ENCODE results near the gene TMC3.
"Not testable (repeated sequence)": the region's sequence is repeated elsewhere in the genome, so short reads cannot be mapped to it uniquely, and the experiment has no call there.

Gene TMC3

GRCh38 chr15:81346611-81347010 lies 27.4 kb downstream of the TMC3 start:
- no peak for DNase-seq (ENCODE audit: low read depth, low spot score)

- no peak for DNase-seq (ENCODE audit: low read depth, low spot score)
Measured at GRCh38 chr15:81343371-81343770, 30.6 kb downstream of the TMC3 start.

- no peak for DNase-seq (ENCODE audit: low read depth, low spot score)
Measured at GRCh38 chr15:81341351-81341750, 32.7 kb downstream of the TMC3 start.

GRCh38 chr15:81339851-81340250 lies 34.2 kb downstream of the TMC3 start:
- no peak for DNase-seq (ENCODE audit: low read depth, low spot score)

- no peak for DNase-seq (ENCODE audit: low read depth, low spot score)
Measured at GRCh38 chr15:81339321-81339720, 34.7 kb downstream of the TMC3 start.

GRCh38 chr15:81338170-81339007 lies 35.6 kb downstream of the TMC3 start:
- peak; percentile 31 for DNase-seq (ENCODE audit: low read depth, low spot score)

- no peak for DNase-seq (ENCODE audit: low read depth, low spot score)
Measured at GRCh38 chr15:81337713-81338157, 36.3 kb downstream of the TMC3 start.

- DNase-seq (ENCODE audit: low read depth, low spot score) = no peak
Measured at GRCh38 chr15:81337241-81337640, 36.8 kb downstream of the TMC3 start.

- DNase-seq (ENCODE audit: low read depth, low spot score) = no peak
Measured at GRCh38 chr15:81336568-81336967, 37.4 kb downstream of the TMC3 start.

GRCh38 chr15:81335631-81336030 lies 38.4 kb downstream of the TMC3 start:
- no peak for DNase-seq (ENCODE audit: low read depth, low spot score)

- DNase-seq (ENCODE audit: low read depth, low spot score) = no peak
Measured at GRCh38 chr15:81334768-81335435, 39.1 kb downstream of the TMC3 start.

GRCh38 chr15:81333363-81333762 lies 40.6 kb downstream of the TMC3 start:
- no peak for DNase-seq (ENCODE audit: low read depth, low spot score)

GRCh38 chr15:81332326-81332725 lies 41.7 kb downstream of the TMC3 start:
- DNase-seq (ENCODE audit: low read depth, low spot score) = no peak

- no peak for DNase-seq (ENCODE audit: low read depth, low spot score)
Measured at GRCh38 chr15:81331600-81331999, 42.4 kb downstream of the TMC3 start.

GRCh38 chr15:81331141-81331540 lies 42.9 kb downstream of the TMC3 start:
- DNase-seq (ENCODE audit: low read depth, low spot score) = not testable (repeated sequence)

- no peak for DNase-seq (ENCODE audit: low read depth, low spot score)
Measured at GRCh38 chr15:81330366-81331090, 43.5 kb downstream of the TMC3 start.

GRCh38 chr15:81329446-81329845 lies 44.6 kb downstream of the TMC3 start:
- no peak for DNase-seq (ENCODE audit: low read depth, low spot score)

GRCh38 chr15:81327516-81327915 lies 46.5 kb downstream of the TMC3 start:
- DNase-seq (ENCODE audit: low read depth, low spot score) = peak; percentile 47

- DNase-seq (ENCODE audit: low read depth, low spot score) = no peak
Measured at GRCh38 chr15:81326466-81327212, 47.4 kb downstream of the TMC3 start.

- peak; percentile 89 for DNase-seq (ENCODE audit: low read depth, low spot score)
Measured at GRCh38 chr15:81323944-81324881, 49.8 kb downstream of the TMC3 start, which contains the start of gene STARD5. Gene STARD5, minus strand, starts transcription at chr15:81324141. Its CDS starts 42 bp downstream, at chr15:81324099.

Data from smooth muscle cell of the brain vasculature (primary cell).